Omental fat pad (tissue), 4 donors: ENCODE measurements around the gene VSTM1. TPM values are rescaled to one million over a fixed set of nuclear protein-coding genes. Genes with fewer than 3 reads are reported as not detected.

Source experiments
- ATAC-seq: fragments of 150-250 bp; one replicate; pipeline ENCODE4 v1.9.1; 2016; ENCODE audit warnings: mild to moderate bottlenecking, moderate library complexity; ENCODE audit not compliant: low FRiP score
- DNase-seq: peaks from one replicate; pipeline ENCODE4 v3.0.0-alpha.2; 2019; ENCODE audit warnings: low spot score
- total RNA-seq, 4 donors: library from RNA; depleted of rRNA; stranded (reverse); fragments of >200 nt; gene quantifications; one replicate each; pipeline ENCODE4 v1.1.0, GENCODE V29; 2016
- TF ChIP-seq, protein P1 (sequence below), 3 donors: fragments of 450-650 bp; IDR thresholded peaks; one replicate each; pipeline ENCODE4 v1.5.1; 2016 to 2017; ENCODE audit warnings: antibody characterized with exemption in 3 of 3, mild to moderate bottlenecking in 3 of 3, moderate library complexity in 2 of 3

The VSTM1 gene, protein sequence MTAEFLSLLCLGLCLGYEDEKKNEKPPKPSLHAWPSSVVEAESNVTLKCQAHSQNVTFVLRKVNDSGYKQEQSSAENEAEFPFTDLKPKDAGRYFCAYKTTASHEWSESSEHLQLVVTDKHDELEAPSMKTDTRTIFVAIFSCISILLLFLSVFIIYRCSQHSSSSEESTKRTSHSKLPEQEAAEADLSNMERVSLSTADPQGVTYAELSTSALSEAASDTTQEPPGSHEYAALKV
- total RNA-seq: not detected

DNA sequence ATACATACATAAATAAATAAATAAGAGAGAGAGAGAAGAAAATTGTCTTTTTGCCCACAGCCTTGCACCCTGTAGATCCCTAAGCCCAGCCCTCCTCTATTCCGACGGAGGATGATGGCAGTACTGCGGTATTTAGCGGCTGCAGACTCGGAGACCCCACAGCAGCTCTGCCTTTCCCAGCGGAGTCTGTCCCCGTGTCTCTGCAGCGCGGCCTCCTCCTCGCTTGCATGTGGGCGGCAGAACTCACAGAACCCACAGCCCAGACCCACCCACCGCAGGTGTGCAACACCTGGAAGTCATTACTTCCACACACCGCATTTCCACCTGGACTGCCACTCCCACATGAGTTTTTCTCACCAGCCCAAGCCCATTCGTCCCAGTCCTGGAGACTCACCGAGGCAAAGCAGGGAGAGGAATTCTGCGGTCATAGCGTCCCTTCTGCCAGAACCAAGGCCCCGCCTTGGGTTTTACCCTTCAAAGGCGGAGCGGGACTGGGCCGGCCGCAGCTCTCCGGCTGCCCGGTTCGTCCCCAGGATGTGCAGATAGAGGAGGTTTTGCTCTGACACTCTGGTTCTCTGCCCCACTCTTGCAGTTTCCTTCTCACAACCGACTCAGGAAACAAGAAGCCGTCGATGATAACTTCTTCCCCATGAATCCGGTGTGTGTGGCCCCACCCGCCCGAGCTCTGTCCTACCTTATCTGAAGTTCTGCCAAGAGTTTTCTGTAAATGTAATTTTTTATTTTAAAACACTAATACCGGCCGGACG is at the start of gene VSTM1:
Gene VSTM1 (minus strand): TSS at position 548 of the 767 bp plus-strand sequence. CDS start 120 bp downstream, at position 428.
- TF ChIP-seq, protein P1, sequence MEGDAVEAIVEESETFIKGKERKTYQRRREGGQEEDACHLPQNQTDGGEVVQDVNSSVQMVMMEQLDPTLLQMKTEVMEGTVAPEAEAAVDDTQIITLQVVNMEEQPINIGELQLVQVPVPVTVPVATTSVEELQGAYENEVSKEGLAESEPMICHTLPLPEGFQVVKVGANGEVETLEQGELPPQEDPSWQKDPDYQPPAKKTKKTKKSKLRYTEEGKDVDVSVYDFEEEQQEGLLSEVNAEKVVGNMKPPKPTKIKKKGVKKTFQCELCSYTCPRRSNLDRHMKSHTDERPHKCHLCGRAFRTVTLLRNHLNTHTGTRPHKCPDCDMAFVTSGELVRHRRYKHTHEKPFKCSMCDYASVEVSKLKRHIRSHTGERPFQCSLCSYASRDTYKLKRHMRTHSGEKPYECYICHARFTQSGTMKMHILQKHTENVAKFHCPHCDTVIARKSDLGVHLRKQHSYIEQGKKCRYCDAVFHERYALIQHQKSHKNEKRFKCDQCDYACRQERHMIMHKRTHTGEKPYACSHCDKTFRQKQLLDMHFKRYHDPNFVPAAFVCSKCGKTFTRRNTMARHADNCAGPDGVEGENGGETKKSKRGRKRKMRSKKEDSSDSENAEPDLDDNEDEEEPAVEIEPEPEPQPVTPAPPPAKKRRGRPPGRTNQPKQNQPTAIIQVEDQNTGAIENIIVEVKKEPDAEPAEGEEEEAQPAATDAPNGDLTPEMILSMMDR (IDR thresholded peaks at IDR 0.05): no peak
- ATAC-seq: no peak
- no peak for DNase-seq

DNA sequence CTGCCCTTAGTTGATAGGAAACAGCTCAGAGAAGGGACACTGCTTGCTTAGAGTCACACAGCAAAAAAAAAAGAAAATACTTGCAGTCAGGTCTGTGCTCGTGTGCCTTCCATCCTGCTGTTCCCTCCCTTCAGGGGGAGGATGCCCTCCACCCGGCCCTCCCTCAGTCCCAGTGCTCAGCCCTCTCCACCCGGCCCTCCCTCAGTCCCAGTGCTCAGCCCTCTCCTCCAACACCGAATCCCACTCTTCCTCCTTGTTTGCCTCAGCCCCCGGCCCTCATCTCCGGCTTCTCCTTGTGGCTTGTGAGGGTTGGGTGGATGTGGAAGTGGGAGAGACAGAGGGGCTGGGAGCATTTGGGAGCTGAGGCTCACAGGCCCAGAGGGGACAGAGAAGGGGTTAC is 46.0 kb upstream of the VSTM1 start:
- TF ChIP-seq, protein P1 (IDR thresholded peaks at IDR 0.05): no peak
- ATAC-seq (no peak), DNase-seq (no peak)

DNA sequence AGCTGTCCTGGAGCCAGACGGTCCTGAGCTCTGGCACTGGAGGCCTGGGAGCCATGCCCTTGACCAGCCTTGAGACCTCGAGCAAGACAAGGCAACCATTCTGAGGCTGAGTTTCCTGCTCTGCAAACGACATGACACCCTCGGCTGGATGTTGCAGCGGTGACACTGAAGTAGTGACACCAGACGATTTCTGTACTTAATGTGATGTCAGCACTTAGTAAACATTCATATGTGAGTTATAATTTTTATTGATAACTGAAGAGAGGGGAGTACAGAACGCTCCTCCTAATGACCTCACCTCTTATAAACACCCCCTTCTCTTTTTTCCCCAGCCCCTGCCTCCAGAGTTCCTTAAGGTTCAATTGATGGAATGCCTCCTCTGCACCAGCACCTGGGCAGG is 44.8 kb upstream of the VSTM1 start:
- TF ChIP-seq, protein P1 (IDR thresholded peaks at IDR 0.05): no peak

DNA sequence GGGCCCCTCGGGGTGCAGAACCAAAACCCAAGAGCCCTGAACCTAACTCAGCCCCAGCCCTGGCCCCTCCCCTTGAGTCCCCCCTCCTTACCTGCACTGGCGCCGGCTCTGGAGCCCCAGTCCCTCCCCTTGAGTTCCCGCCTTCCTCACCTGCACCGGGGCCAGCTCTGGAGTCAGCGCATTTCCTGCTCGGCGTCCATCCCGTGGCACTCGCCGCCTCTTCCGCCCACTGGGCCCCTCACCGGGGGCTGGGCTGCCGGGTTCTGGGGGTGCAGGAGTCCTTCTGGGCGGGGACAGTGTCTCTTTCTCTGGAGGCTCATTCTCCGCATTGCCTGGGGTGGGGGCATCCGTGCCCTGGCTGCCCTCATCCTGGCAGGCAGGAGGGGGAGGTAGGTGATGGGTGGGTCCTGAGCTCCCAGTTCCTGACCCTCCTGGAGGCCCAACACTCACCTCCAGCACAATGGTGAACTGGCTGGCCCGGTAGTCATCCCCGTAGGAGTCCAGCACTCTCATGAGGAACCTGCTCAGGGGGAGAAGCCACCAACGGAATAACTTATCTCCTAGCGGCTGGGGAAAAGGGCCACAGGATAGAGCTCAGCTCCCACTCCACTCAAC is 44.3 kb upstream of the VSTM1 start:
- ATAC-seq (no peak), DNase-seq (no peak)

More for the DNA sequence above, 44.8 kb upstream of the VSTM1 start:
- ATAC-seq: no peak
- no peak for DNase-seq

DNA sequence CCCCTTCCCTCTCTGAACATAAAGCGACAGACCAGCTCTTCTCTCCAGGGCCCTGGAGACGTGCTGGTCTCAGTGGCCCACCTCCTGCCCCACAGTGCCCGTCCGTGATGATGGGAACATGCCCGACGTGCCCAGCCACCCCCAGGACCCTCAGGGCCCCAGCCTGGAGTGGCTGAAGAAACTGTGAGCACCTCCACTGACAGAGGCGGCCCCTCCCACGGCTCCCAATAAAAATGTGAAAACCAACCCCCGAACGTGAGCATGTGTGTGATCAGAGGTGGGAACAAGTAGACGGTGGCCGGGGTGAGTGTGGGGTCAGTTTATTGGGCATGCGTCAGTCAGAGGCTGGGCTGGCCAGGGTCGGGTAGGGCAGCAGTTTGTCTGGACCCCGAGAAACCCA is 43.0 kb upstream of the VSTM1 start:
- DNase-seq (no peak), ATAC-seq (no peak)
- TF ChIP-seq, protein P1 (IDR thresholded peaks at IDR 0.05): no peak

More for the DNA sequence above, 44.3 kb upstream of the VSTM1 start:
- TF ChIP-seq, protein P1 (IDR thresholded peaks at IDR 0.05): no peak

DNA sequence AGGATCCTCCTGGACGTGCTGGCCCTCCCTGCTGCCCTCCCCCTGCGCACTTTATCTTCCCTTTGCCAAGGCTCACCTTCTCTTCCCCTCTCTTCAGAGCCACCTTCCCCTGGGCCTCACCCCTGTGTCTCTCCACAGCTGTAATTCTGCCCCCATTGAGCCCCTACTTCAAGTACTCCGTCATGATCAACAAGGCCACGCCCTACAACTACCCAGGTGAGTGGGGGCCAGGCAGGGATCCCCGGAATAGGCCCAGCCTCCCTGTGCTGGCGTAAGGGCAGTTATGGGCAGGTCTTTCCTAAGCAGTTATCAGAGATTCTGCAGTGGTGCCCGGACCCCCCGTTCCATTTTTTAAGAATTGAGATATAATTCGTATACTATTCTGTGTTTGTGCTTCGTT is 42.1 kb upstream of the VSTM1 start:
- peak; percentile 17 for DNase-seq
- ATAC-seq: no peak
- TF ChIP-seq, protein P1 (IDR thresholded peaks at IDR 0.05): no peak
